Stimulated activated CD8-positive, alpha-beta memory T cell treated with anti-CD3 and anti-CD28 coated beads, Interleukin-12 subunit alpha, Interleukin-12 subunit beta, amount 100 ng/mL, for 24 hours (primary cell): Measurements from ENCODE around the gene DPT.

Experiments used
- DNase-seq: peaks from one replicate; pipeline ENCODE4 v3.0.0-alpha.2; 2020; ENCODE audit errors: extremely low read depth

The DPT gene

GRCh38 chr1:168664069-168664834 is 64.8 kb downstream of the DPT start:
- no peak for DNase-seq

GRCh38 chr1:168656485-168656884 is 72.5 kb downstream of the DPT start:
- DNase-seq, result no peak

- DNase-seq, result no peak
These were observed 74.6 kb downstream of the DPT start for GRCh38 chr1:168654198-168654915.

- DNase-seq, result no peak
These were observed 75.4 kb downstream of the DPT start for GRCh38 chr1:168653567-168653966.

- DNase-seq, result no peak
These were observed 83.3 kb downstream of the DPT start for GRCh38 chr1:168645721-168646120.
